WTC11 (cell line): ENCODE measurements around the gene PODXL.

Experiments used
- ATF2 ChIP-seq: sonication (generic); formaldehyde crosslinking; IDR thresholded peaks from 2 replicates; pipeline ENCODE4 v1.8.1; 2022; ENCODE audit warnings: low read depth, missing genetic modification reagents, borderline replicate concordance
- CTCF ChIP-seq: fragments of 200-600 bp; IDR thresholded peaks from 2 replicates; pipeline ENCODE4 v1.8.0; 2022; ENCODE audit warnings: antibody characterized with exemption
- ETV6 ChIP-seq: sonication (generic); formaldehyde crosslinking; IDR thresholded peaks from 2 replicates; pipeline ENCODE4 v1.8.1; 2022; ENCODE audit warnings: mild to moderate bottlenecking, missing genetic modification reagents
- GTF2I ChIP-seq: fragments of 250-450 bp; sonication (Bioruptor Pico); conservative IDR thresholded peaks from 2 replicates; pipeline ENCODE4 v1.4.0; 2021; ENCODE audit warnings: mild to moderate bottlenecking
- PREB ChIP-seq: sonication (generic); formaldehyde crosslinking; IDR thresholded peaks from 2 replicates; pipeline ENCODE4 v1.8.1; 2022; ENCODE audit warnings: mild to moderate bottlenecking, missing genetic modification reagents, moderate library complexity, borderline replicate concordance
- ZNF121 ChIP-seq: sonication (generic); formaldehyde crosslinking; IDR thresholded peaks from 2 replicates; pipeline ENCODE4 v1.8.0; 2023; ENCODE audit warnings: missing genetic modification reagents

GRCh38 chr7:131525820-131526219, 30.6 kb downstream of the PODXL start:
- TF ChIP-seq CTCF (no peak), ETV6 (CRISPR knock-in tag) (no peak), PREB (CRISPR knock-in tag) (no peak), ZNF121 (no peak), ATF2 (no peak), GTF2I (CRISPR knock-in tag) (no peak)
